ENCODE measurements around the gene MBD3. TPM values are rescaled to one million over a fixed set of nuclear protein-coding genes. Genes with fewer than 3 reads are reported as not detected.

Gene MBD3
- total RNA-seq, 1 donor from 2014 or later = 75.3 TPM

GRCh38 chr19:1621574-1621973 is 28.9 kb upstream of the MBD3 start:
- FAIRE-seq (no peak), DNase-seq (ENCODE audit: low read depth) (no peak)
- TF ChIP-seq, protein P1, sequence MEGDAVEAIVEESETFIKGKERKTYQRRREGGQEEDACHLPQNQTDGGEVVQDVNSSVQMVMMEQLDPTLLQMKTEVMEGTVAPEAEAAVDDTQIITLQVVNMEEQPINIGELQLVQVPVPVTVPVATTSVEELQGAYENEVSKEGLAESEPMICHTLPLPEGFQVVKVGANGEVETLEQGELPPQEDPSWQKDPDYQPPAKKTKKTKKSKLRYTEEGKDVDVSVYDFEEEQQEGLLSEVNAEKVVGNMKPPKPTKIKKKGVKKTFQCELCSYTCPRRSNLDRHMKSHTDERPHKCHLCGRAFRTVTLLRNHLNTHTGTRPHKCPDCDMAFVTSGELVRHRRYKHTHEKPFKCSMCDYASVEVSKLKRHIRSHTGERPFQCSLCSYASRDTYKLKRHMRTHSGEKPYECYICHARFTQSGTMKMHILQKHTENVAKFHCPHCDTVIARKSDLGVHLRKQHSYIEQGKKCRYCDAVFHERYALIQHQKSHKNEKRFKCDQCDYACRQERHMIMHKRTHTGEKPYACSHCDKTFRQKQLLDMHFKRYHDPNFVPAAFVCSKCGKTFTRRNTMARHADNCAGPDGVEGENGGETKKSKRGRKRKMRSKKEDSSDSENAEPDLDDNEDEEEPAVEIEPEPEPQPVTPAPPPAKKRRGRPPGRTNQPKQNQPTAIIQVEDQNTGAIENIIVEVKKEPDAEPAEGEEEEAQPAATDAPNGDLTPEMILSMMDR (IDR thresholded peaks at IDR 0.05; ENCODE audit: insufficient read depth, low read length, severe bottlenecking) = no peak
- no peak overlapping the region for H3K4me3 ChIP-seq (ENCODE audit: low read depth, low read length)
- H3K36me3 ChIP-seq (ENCODE audit: control insufficient read depth, insufficient read depth, low read length) = peaks cover 32% of the 10 kb centered on the region
- H3K27me3 ChIP-seq (ENCODE audit: control insufficient read depth, insufficient read depth, low read length) = no peaks in the 10 kb centered on the region

GRCh38 chr19:1621021-1621420 is 28.4 kb upstream of the MBD3 start:
- peaks cover 30% of the 10 kb centered on the region for H3K36me3 ChIP-seq (ENCODE audit: control insufficient read depth, insufficient read depth, low read length)
- DNase-seq (ENCODE audit: low read depth) = no peak
- no peak overlapping the region for H3K4me3 ChIP-seq (ENCODE audit: low read depth, low read length)
- FAIRE-seq = no peak
- TF ChIP-seq, protein P1 (IDR thresholded peaks at IDR 0.05; ENCODE audit: insufficient read depth, low read length, severe bottlenecking) = no peak
- H3K27me3 ChIP-seq (ENCODE audit: control insufficient read depth, insufficient read depth, low read length) = no peaks in the 10 kb centered on the region

GRCh38 chr19:1620502-1620901 is 27.8 kb upstream of the MBD3 start:
- Histone ChIP-seq H3K36me3 (ENCODE audit: control insufficient read depth, insufficient read depth, low read length) (peaks cover 30% of the 10 kb centered on the region), H3K4me3 (ENCODE audit: low read depth, low read length) (no peak overlapping the region), H3K27me3 (ENCODE audit: control insufficient read depth, insufficient read depth, low read length) (no peaks in the 10 kb centered on the region)
- no peak for DNase-seq (ENCODE audit: low read depth)
- TF ChIP-seq, protein P1 (IDR thresholded peaks at IDR 0.05; ENCODE audit: insufficient read depth, low read length, severe bottlenecking) = no peak
- FAIRE-seq = no peak

DNA sequence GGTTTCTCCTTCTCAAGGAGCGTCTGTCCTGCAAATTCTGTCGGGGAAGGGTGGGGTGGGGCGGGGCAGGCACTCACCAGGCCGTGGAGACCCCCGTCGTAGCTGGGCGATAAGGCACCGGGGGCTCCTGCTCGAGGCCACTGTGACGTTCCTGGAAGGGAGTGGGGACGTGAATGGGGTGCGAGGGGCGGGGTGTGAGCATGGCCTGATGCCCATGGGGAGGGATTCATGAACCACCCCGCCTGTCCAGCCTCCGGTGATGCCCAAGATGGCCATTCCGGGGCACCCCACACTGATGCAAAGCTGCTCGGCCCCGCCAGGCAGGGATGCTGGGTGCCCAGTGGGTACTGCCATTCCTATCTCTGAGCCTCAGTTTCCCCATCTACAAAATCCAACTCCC is 27.0 kb upstream of the MBD3 start:
- DNase-seq (ENCODE audit: low read depth) (no peak), FAIRE-seq (no peak)
- Histone ChIP-seq H3K27me3 (ENCODE audit: control insufficient read depth, insufficient read depth, low read length) (no peaks in the 10 kb centered on the region), H3K4me3 (ENCODE audit: low read depth, low read length) (no peak overlapping the region), H3K36me3 (ENCODE audit: control insufficient read depth, insufficient read depth, low read length) (peaks cover 31% of the 10 kb centered on the region)
- TF ChIP-seq, protein P1 (IDR thresholded peaks at IDR 0.05; ENCODE audit: insufficient read depth, low read length, severe bottlenecking) = no peak

DNA sequence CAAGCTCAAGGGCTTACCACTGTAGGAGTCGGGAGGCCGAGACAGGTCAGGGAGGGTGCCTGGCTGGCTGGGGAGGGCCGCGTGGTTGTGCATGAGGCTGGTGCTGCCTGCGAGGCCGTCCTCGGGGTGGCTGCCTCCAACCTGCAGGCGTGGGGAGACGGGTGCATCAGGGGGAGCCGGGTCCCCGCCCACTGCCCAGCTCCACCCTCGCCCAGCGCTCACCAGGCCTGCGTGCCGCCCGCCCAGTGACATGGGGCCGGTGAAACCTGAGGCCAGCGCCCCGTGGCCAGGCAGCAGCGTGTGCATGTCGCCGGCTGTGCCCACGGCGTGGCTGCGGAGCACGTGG is 26.4 kb upstream of the MBD3 start:
- FAIRE-seq = no peak
- Histone ChIP-seq H3K27me3 (ENCODE audit: control insufficient read depth, insufficient read depth, low read length) (no peaks in the 10 kb centered on the region), H3K4me3 (ENCODE audit: low read depth, low read length) (no peak overlapping the region), H3K36me3 (ENCODE audit: control insufficient read depth, insufficient read depth, low read length) (peaks cover 33% of the 10 kb centered on the region)
- TF ChIP-seq, protein P1 (IDR thresholded peaks at IDR 0.05; ENCODE audit: insufficient read depth, low read length, severe bottlenecking) = no peak
- no peak for DNase-seq (ENCODE audit: low read depth)
